Fibroblast of lung (primary cell): ENCODE results near the gene QSOX1.

Experiments used
- EZH2 ChIP-seq: IDR thresholded peaks from 2 replicates; pipeline ENCODE4 v1.5.1; 2012; ENCODE audit warnings: low read length, control low read depth, mild to moderate bottlenecking; ENCODE audit errors: missing control alignments
- TF ChIP-seq, protein P1 (sequence below), 2 donors: IDR thresholded peaks in 1 of 2; conservative IDR thresholded peaks in 1 of 2; 1 replicate in 1 of 2; 2 replicates in 1 of 2; pipeline ENCODE4 v1.5.1; 2011 to 2012; ENCODE audit warnings: low read length in 2 of 2, control low read depth in 1 of 2, inconsistent platforms in 1 of 2, low read depth in 1 of 2, mild to moderate bottlenecking in 1 of 2

GRCh38 chr1:180155182-180155682 lies 563 bp downstream of the QSOX1 start:
- TF ChIP-seq, protein P1, sequence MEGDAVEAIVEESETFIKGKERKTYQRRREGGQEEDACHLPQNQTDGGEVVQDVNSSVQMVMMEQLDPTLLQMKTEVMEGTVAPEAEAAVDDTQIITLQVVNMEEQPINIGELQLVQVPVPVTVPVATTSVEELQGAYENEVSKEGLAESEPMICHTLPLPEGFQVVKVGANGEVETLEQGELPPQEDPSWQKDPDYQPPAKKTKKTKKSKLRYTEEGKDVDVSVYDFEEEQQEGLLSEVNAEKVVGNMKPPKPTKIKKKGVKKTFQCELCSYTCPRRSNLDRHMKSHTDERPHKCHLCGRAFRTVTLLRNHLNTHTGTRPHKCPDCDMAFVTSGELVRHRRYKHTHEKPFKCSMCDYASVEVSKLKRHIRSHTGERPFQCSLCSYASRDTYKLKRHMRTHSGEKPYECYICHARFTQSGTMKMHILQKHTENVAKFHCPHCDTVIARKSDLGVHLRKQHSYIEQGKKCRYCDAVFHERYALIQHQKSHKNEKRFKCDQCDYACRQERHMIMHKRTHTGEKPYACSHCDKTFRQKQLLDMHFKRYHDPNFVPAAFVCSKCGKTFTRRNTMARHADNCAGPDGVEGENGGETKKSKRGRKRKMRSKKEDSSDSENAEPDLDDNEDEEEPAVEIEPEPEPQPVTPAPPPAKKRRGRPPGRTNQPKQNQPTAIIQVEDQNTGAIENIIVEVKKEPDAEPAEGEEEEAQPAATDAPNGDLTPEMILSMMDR (conservative IDR thresholded peaks at IDR 0.05 in 1 of 2, IDR thresholded peaks at IDR 0.05 in 1 of 2; ENCODE audit: low read depth in 1 of 2, low read length in 2 of 2), result no peak
- no peak for TF ChIP-seq EZH2
